BJ (cell line): ENCODE results near the gene KIRREL3. TPM values are rescaled to one million over a fixed set of nuclear protein-coding genes. Genes with fewer than 3 reads are reported as not detected.

Experiments used
- CTCF ChIA-PET: fragments of 350-600 bp; formaldehyde crosslinking; extraction: SDS; loops from one replicate; lab custom pipeline; 2021; ENCODE audit warnings: antibody characterized with exemption, inconsistent platforms; lab: Yijun Ruan, JAX
- POLR2A ChIA-PET: fragments of 300-600 bp; sonication (Branson Sonifier 250); formaldehyde crosslinking; extraction: SDS; loops from one replicate; lab custom pipeline; 2021; ENCODE audit warnings: antibody characterized with exemption; lab: Charles Lee
- DNase-seq: peaks from one replicate; pipeline ENCODE4 v3.0.0-alpha.2; 2011; ENCODE audit warnings: low read depth
- H3K27me3 ChIP-seq: 2 replicates; pipeline ENCODE4 v1.6.0; 2011; ENCODE audit warnings: low read length; ENCODE audit not compliant: control insufficient read depth, insufficient read depth
- H3K36me3 ChIP-seq: 2 replicates; pipeline ENCODE4 v1.5.1; 2011; ENCODE audit warnings: low read length; ENCODE audit not compliant: control insufficient read depth, insufficient read depth
- H3K4me3 ChIP-seq: 2 replicates; pipeline ENCODE4 v1.5.1; 2011; ENCODE audit warnings: low read depth, mild to moderate bottlenecking, control low read depth, low read length
- CTCF ChIP-seq: IDR thresholded peaks from 2 replicates; pipeline ENCODE4 v1.5.1; 2011; ENCODE audit warnings: low read depth, mild to moderate bottlenecking, control low read depth, inconsistent platforms, low read length, moderate library complexity; ENCODE audit not compliant: insufficient read depth
- polyA plus RNA-seq: library from polyadenylated mRNA; depleted of rRNA; stranded (reverse); fragments of >200 nt; gene quantifications from 2 replicates; pipeline ENCODE4 v1.2.3, GENCODE V29; 2011

Gene KIRREL3
- polyA plus RNA-seq, 1 experiment, result 19.6 TPM

- ChIA-PET CTCF (interaction anchor here (0.8 to 6.0 kb wide), 8 partner anchors 10 to 642 kb away, joined by 3 to 41 read pairs (median 4); partner anchors contain the start of gene DCPS), POLR2A (no interaction called here)
- Histone ChIP-seq H3K4me3 (no peak overlapping the region), H3K27me3 (no peaks in the 10 kb centered on the region), H3K36me3 (no peaks in the 10 kb centered on the region)
- TF ChIP-seq CTCF, result no peak
- DNase-seq, result peak; percentile 35
Observed at GRCh38 chr11:126431401-126432064, 569.0 kb downstream of the KIRREL3 start.

- no peak overlapping the region for H3K4me3 ChIP-seq
- no peak for TF ChIP-seq CTCF
- no peaks in the 10 kb centered on the region for H3K27me3 ChIP-seq
- ChIA-PET POLR2A (no interaction called here), CTCF (interaction anchor here (0.8 to 6.0 kb wide), 7 partner anchors 11 to 643 kb away, joined by 3 to 41 read pairs (median 4); partner anchors contain the start of gene DCPS)
- H3K36me3 ChIP-seq, result no peaks in the 10 kb centered on the region
- no peak for DNase-seq
Observed at GRCh38 chr11:126430581-126431335, 569.8 kb downstream of the KIRREL3 start.

GRCh38 chr11:126426820-126427749 lies 573.5 kb downstream of the KIRREL3 start:
- no peaks in the 10 kb centered on the region for H3K27me3 ChIP-seq
- TF ChIP-seq CTCF, result no peak
- H3K36me3 ChIP-seq, result peaks cover 6% of the 10 kb centered on the region
- ChIA-PET POLR2A (no interaction called here), CTCF (interaction anchor here (6.0 kb wide), 1 partner anchor 116 kb away, joined by 41 read pairs; no protein-coding TSS in a partner anchor)
- H3K4me3 ChIP-seq, result no peak overlapping the region
- no peak for DNase-seq

GRCh38 chr11:126426106-126426505 lies 574.5 kb downstream of the KIRREL3 start:
- POLR2A ChIA-PET, result no interaction called here
- H3K27me3 ChIP-seq, result no peaks in the 10 kb centered on the region
- CTCF ChIA-PET, result interaction anchor here (1.7 kb wide), 1 partner anchor 116 kb away, joined by 4 read pairs; no protein-coding TSS in a partner anchor

More at GRCh38 chr11:126426106-126426505, 574.5 kb downstream of the KIRREL3 start:
- Histone ChIP-seq H3K4me3 (no peak overlapping the region), H3K36me3 (peaks cover 6% of the 10 kb centered on the region)
- no peak for TF ChIP-seq CTCF
- no peak for DNase-seq
